Embryonic facial prominence (tissue), 1 donor: ENCODE measurements around the gene LRIT1.

Experiments
- DNase-seq: peaks from one replicate; pipeline ENCODE4 v3.0.0-alpha.2; 2016; ENCODE audit errors: extremely low spot score

Gene LRIT1

GRCh38 chr10:84193327-84193726 lies 48.0 kb downstream of the LRIT1 start:
- no peak for DNase-seq

- no peak for DNase-seq
Measured at GRCh38 chr10:84191106-84191505, 50.2 kb downstream of the LRIT1 start.

- DNase-seq: no peak
Measured at GRCh38 chr10:84190621-84191020, 50.7 kb downstream of the LRIT1 start.

- no peak for DNase-seq
Measured at GRCh38 chr10:84188815-84189214, 52.5 kb downstream of the LRIT1 start.

GRCh38 chr10:84185526-84186175 lies 55.7 kb downstream of the LRIT1 start:
- DNase-seq: no peak

GRCh38 chr10:84184517-84184916 lies 56.8 kb downstream of the LRIT1 start:
- DNase-seq: no peak

GRCh38 chr10:84181631-84182030 lies 59.7 kb downstream of the LRIT1 start:
- no peak for DNase-seq
